HepG2 (cell line): Measurements from ENCODE around the gene ZFP36L2. TPM values are rescaled to one million over a fixed set of nuclear protein-coding genes. Genes with fewer than 3 reads are reported as not detected.
A peak's percentile ranks its signal among the peaks of the same experiment; 100 is the strongest.

Experiments
- CENPBD1 ChIP-seq: sonication (generic); formaldehyde crosslinking; IDR thresholded peaks from 2 replicates; pipeline ENCODE4 v1.8.0; 2022; ENCODE audit warnings: missing genetic modification reagents, low read depth, mild to moderate bottlenecking, borderline replicate concordance
- DDIT3 ChIP-seq: sonication (generic); formaldehyde crosslinking; IDR thresholded peaks from 2 replicates; pipeline ENCODE4 v1.4.0; 2020; ENCODE audit warnings: mild to moderate bottlenecking, missing genetic modification reagents
- FOXO4 ChIP-seq: sonication (generic); formaldehyde crosslinking; conservative IDR thresholded peaks from 2 replicates; pipeline ENCODE4 v1.8.1; 2023; ENCODE audit warnings: missing genetic modification reagents
- HDAC2 ChIP-seq: sonication (generic); formaldehyde crosslinking; IDR thresholded peaks from 2 replicates; pipeline ENCODE4 v1.4.0; 2020; ENCODE audit warnings: missing genetic modification reagents
- JARID2 ChIP-seq: sonication (generic); formaldehyde crosslinking; IDR thresholded peaks from 2 replicates; pipeline ENCODE4 v1.8.1; 2023; ENCODE audit warnings: missing genetic modification reagents, inconsistent platforms; ENCODE audit not compliant: insufficient replicate concordance
- KLF15 ChIP-seq: sonication (generic); formaldehyde crosslinking; IDR thresholded peaks from 2 replicates; pipeline ENCODE4 v1.8.1; 2023; ENCODE audit warnings: borderline replicate concordance, mild to moderate bottlenecking, inconsistent platforms, missing genetic modification reagents, mixed read lengths
- NCOA5 ChIP-seq: sonication (generic); formaldehyde crosslinking; IDR thresholded peaks from 2 replicates; pipeline ENCODE4 v1.4.0; 2020; ENCODE audit warnings: missing genetic modification reagents
- ONECUT2 ChIP-seq: sonication (generic); formaldehyde crosslinking; IDR thresholded peaks from 2 replicates; pipeline ENCODE4 v1.4.0; 2020; ENCODE audit warnings: missing genetic modification reagents
- PCBP1 ChIP-seq: fragments of 200-400 bp; formaldehyde crosslinking; IDR thresholded peaks from 2 replicates; pipeline ENCODE4 v1.6.1; 2017; ENCODE audit warnings: mild to moderate bottlenecking, low read depth, low read length, borderline replicate concordance
- PRDM4 ChIP-seq: sonication (generic); formaldehyde crosslinking; IDR thresholded peaks from 2 replicates; pipeline ENCODE4 v1.9.0; 2021; ENCODE audit warnings: missing genetic modification reagents, borderline replicate concordance
- RXRA ChIP-seq: sonication (generic); formaldehyde crosslinking; IDR thresholded peaks from 2 replicates; pipeline ENCODE4 v1.5.1; 2020; ENCODE audit warnings: missing genetic modification reagents
- SALL1 ChIP-seq: sonication (generic); formaldehyde crosslinking; IDR thresholded peaks from 2 replicates; pipeline ENCODE4 v1.8.0; 2022; ENCODE audit warnings: mild to moderate bottlenecking, missing genetic modification reagents
- SOX13 ChIP-seq, 3 experiments: fragments of 450-650 bp in 1 of 3; sonication (generic) in 1 of 3; formaldehyde crosslinking in 1 of 3; IDR thresholded peaks in 2 of 3; conservative IDR thresholded peaks in 1 of 3; 2 replicates each; pipeline versions ENCODE4 v1.5.0 to v1.6.1; 2016 to 2020; ENCODE audit warnings: antibody characterized with exemption in 1 of 3, mild to moderate bottlenecking in 1 of 3, missing compliant biosample characterization in 1 of 3, missing genetic modification reagents in 1 of 3, moderate library complexity in 1 of 3
- ZBTB26 ChIP-seq: IDR thresholded peaks from 2 replicates; pipeline ENCODE4 v1.6.1; 2016; ENCODE audit warnings: missing compliant biosample characterization, missing genetic modification reagents, borderline replicate concordance
- ZFP36 ChIP-seq: fragments of 150-350 bp; IDR thresholded peaks from 2 replicates; pipeline ENCODE4 v1.6.1; 2018; ENCODE audit warnings: borderline replicate concordance, low read length, low read depth; ENCODE audit not compliant: partially characterized antibody
- ZNF263 ChIP-seq: sonication (generic); formaldehyde crosslinking; IDR thresholded peaks from 2 replicates; pipeline ENCODE4 v1.4.0; 2020; ENCODE audit warnings: missing genetic modification reagents
- ZNF549 ChIP-seq: sonication (generic); formaldehyde crosslinking; IDR thresholded peaks from 2 replicates; pipeline ENCODE4 v1.5.0; 2020; ENCODE audit warnings: missing genetic modification reagents
- ZNF652 ChIP-seq: IDR thresholded peaks from 2 replicates; pipeline ENCODE4 v1.6.1; 2016; ENCODE audit warnings: low read depth, borderline replicate concordance
- ZNF782 ChIP-seq: sonication (generic); formaldehyde crosslinking; IDR thresholded peaks from 2 replicates; pipeline ENCODE4 v1.4.0; 2020; ENCODE audit warnings: missing genetic modification reagents, mild to moderate bottlenecking, borderline replicate concordance
- ZSCAN31 ChIP-seq: sonication (generic); formaldehyde crosslinking; IDR thresholded peaks from 2 replicates; pipeline ENCODE4 v1.5.0; 2020; ENCODE audit warnings: low read depth, mild to moderate bottlenecking, missing genetic modification reagents
- polyA plus RNA-seq, 8 experiments: library from polyadenylated mRNA; depleted of rRNA in 3 of 8; stranded (reverse) in 7 of 8; unstranded in 1 of 8; fragments of >200 nt; fragmentation: Illumina TruSeq in 4 of 8; extraction: Trizol in 4 of 8; gene quantifications; 2 replicates each; pipeline versions ENCODE4 v1.2.1 to v1.2.3, GENCODE V29; 2011 to 2016; ENCODE audit warnings: low read depth in 4 of 8, missing spikeins in 1 of 8, mixed read lengths in 1 of 8; ENCODE audit not compliant: insufficient read depth in 1 of 8
- total RNA-seq, 5 experiments: library from RNA; depleted of rRNA; stranded (reverse); fragments of >200 nt; fragmentation: Illumina TruSeq; extraction: Trizol; gene quantifications; 2 replicates each; pipeline ENCODE4 v1.2.3, GENCODE V29; 2016; ENCODE audit warnings: low read depth in 1 of 5

The ZFP36L2 gene
- total and polyA plus RNA-seq, 2 of the 13 experiments (the other 11 are each of a cell fraction or from before 2014, with no cell fraction given) = 11.2 to 21.8 TPM

- TF ChIP-seq PRDM4 (CRISPR knock-in tag) (no peak), ONECUT2 (CRISPR knock-in tag) (no peak), ZNF652 (CRISPR knock-in tag) (no peak), ZFP36 (no peak), ZNF549 (CRISPR knock-in tag) (no peak), ZBTB26 (CRISPR knock-in tag) (peak; percentile 88), ZNF782 (peak; percentile 57; the same call in 1 of the 2 replicates), JARID2 (CRISPR knock-in tag) (peak; percentile 45), PCBP1 (no peak), HDAC2 (CRISPR knock-in tag) (peak; percentile 91), RXRA (CRISPR knock-in tag) (peak; percentile 78; the same call in 1 of the 2 replicates), SALL1 (peak; percentile 88), SOX13 (IDR thresholded peaks at IDR 0.05) (no peak), SOX13 (CRISPR knock-in tag; conservative IDR thresholded peaks at IDR 0.05 in 1 of 2, IDR thresholded peaks at IDR 0.05 in 1 of 2) (peak in 1 of 2 experiments; percentile 75; a peak in 2 of 4 replicates), FOXO4 (0 out of 2 replicates have a peak, but pooled peaks have one; percentile 75), ZSCAN31 (no peak), NCOA5 (CRISPR knock-in tag) (no peak), ZNF263 (CRISPR knock-in tag) (peak; percentile 55), DDIT3 (CRISPR knock-in tag) (no peak), CENPBD1 (0 out of 2 replicates have a peak, but pooled peaks have one; percentile 75), KLF15 (CRISPR knock-in tag) (no peak)
These were observed 4.5 kb downstream of the ZFP36L2 start (continued) for GRCh38 chr2:43221763-43222474.
